GM21526 (cell line): Measurements from ENCODE around the gene PWWP2B.

Experiments used
- ATAC-seq: cut with Tn5 transposase; IDR thresholded peaks from one replicate; pipeline ENCODE4 v1.9.1; 2021; ENCODE audit warnings: moderate library complexity; ENCODE audit not compliant: unreplicated experiment, low FRiP score

Gene PWWP2B

DNA sequence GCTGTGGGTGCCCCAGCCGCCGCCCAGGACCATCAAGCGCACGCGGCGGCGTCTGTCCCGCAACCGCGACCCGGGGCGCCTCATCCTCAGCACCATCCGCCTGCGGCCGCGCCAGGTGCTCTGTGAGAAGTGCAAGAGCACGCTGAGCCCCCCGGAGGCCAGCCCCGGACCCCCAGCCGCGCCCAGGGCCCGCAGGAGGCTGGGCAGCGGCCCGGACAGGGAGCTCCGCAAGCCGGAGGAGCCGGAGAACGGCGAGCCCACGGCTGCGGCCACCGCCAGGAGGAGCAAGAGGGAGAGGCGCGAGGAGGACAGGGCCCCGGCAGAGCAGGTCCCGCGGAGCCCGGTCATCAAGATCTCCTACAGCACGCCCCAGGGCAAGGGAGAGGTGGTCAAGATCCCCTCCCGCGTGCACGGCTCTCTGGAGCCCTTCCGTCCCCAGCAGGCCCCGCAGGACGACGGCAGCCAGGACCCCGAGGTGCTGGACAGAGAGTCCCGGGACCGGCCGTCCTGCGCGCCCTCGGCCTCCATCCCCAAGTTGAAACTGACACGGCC is 8.0 kb downstream of the PWWP2B start:
- ATAC-seq: no peak

- no peak for ATAC-seq
Observed at GRCh38 chr10:132405463-132405991, 8.5 kb downstream of the PWWP2B start.

DNA sequence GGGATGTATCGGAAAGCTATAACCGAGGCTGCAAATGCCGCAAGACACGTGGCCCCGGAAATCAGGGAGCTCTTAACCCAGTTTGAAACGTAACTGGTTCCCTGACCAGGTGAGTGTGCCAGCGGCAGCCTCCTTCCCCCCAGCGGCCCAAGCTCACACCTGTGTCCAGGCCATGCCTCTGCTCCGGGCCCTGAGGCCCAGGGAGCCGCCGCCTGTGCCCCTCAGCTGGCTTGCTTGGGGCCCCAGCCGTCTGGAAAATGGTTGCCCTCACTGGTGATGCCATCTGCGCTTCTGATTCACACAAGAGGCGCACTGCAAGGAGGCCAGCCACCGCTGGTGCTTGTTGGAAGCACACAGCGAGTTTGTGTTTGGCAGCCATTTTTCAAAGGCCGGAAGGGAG is 9.2 kb downstream of the PWWP2B start:
- no peak for ATAC-seq

- no peak for ATAC-seq
Observed at GRCh38 chr10:132406750-132407149, 9.8 kb downstream of the PWWP2B start.

DNA sequence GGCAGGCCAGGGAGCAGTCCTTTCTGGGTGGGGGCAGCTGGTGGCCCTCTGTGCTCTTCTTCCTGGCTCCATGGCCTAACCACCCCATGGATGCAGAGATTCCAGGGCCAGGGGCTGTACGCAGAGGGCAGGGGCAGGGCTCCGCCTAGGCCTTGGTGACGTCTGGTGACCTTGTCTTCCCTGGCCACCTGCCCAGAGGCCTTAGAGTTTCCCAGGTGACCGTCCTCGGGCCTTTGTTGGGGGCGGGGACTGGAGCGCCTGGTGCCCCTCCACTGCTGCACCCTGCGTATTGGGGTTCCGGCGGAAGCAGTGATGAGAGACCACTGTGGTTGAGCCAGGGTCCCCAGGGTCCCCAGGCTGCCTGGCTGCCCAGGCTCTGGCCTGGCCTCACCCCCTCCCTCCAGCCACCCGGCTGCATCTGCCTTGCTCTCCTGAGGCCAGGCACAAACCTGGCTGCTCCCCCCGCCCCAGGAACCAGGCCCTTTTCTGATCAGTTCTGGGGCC is 10.3 kb downstream of the PWWP2B start:
- no peak for ATAC-seq

DNA sequence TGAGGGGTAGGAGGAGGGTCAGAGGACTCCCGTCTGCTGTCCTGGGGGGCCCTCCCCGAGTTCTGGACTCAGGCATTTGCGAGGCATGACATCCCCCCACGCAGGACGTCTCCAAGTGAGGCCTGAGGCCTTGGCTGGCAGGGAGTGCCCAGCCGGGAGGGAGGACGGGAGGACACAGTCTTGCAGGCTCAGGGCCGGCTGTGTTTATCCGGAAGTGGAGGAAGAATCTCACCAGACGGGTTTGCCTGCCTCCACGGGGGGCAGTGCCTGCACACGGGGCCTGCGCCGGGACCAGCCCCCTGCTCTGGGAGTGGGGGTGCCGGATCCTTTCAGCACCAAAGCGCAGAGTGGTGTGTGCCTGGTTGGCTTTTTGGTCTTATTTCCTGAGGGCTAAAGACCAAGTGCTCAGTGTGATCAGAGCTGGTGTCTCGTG is 10.9 kb downstream of the PWWP2B start:
- ATAC-seq: no peak

- no peak for ATAC-seq
Observed at GRCh38 chr10:132408367-132408781, 11.4 kb downstream of the PWWP2B start.

- ATAC-seq: no peak
Observed at GRCh38 chr10:132408823-132409666, 12.0 kb downstream of the PWWP2B start.

DNA sequence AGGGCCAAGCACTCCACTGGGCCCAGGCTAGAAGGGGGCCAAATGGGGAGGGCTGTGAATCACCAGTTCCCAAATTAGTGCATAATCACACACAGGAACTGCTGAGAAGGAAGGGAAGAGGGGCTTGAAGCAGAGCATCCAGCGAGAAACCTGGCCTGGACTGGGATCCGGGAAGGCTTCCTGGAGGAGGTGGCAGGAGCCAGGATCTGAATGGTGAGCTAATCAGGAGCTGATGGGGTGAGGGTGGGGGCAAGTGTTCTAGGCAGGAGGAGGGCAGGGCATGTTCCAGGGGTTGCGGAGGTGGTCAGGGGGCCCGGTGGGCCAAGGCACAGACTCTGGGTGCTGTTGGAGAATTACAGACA is 12.6 kb downstream of the PWWP2B start:
- no peak for ATAC-seq

- no peak for ATAC-seq
Observed at GRCh38 chr10:132410056-132410778, 13.2 kb downstream of the PWWP2B start.

GRCh38 chr10:132410779-132411532 is 14.0 kb downstream of the PWWP2B start:
- ATAC-seq: no peak

- ATAC-seq: no peak
Observed at GRCh38 chr10:132411561-132412253, 14.7 kb downstream of the PWWP2B start.

DNA sequence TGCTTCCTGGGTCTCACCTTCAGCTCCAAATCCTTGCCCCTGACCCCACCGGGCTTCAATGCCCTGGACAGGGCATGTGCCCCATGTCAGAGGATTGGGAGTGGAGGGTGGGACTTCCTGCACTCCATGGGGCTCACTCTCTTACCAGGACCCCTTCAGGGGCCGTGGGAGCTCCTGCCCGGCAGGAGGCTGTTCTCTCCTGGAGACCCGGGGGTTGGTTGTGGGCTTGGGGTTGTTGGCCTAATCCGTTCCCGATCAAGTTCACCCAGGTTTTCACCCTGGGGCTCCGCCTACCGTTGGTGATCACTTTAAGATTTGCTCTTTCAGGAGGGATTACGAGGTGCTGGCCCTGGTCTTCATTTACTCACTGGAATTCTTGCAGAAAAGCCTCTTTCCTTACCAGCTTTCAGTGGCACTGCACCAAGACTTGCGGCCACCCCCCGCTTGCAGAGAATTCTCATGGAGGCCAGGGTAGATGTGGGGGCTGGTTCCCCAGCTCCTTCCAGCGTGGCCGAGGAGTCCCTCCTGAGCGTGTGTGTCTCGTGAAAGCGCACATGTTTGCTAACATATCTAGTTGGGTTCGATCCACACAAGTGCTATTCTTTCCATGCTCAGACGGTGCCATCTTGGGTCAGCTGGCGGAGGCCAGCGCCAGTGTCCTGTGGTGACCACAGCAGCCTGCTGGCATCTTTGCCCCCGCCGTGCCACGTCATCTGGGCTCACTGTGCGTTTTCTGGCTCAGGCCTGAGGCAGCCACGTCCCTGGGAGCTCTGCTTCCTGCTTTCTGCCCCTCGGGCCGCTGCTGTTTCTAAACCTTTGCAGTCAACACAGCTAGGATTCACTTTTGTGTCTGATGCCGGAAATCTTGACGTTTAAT is 15.6 kb downstream of the PWWP2B start:
- no peak for ATAC-seq

- no peak for ATAC-seq
Observed at GRCh38 chr10:132413226-132414205, 16.5 kb downstream of the PWWP2B start.

DNA sequence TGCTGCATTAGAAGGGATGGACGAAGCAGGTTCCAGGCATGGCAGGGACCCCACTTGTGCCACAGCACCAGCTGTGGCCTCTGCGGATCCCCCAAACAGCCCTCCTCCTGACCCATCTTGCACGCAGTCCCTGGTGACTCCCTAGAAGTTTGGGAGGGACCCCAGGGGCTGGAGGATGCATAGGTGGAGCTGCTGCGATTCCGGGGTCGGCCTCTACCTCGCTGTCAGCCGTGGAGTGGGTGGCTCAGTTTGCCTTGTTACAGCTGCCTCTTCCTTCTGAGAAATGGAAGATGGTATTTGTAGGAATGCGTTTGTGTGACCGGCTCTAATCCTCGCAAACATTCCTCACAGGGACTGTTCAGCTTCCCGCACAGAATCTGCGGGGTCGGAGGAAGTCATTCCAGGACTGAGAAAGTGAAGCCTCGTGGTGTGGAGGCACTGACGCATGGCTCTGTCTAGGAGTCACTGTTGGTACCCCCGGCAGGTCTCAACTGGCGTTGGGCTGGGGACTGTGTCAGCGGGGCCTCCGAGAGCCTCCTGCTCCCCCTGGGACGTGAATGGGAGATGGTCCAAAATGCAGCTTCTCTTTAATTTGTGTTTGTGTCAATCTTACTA is 17.5 kb downstream of the PWWP2B start:
- no peak for ATAC-seq

DNA sequence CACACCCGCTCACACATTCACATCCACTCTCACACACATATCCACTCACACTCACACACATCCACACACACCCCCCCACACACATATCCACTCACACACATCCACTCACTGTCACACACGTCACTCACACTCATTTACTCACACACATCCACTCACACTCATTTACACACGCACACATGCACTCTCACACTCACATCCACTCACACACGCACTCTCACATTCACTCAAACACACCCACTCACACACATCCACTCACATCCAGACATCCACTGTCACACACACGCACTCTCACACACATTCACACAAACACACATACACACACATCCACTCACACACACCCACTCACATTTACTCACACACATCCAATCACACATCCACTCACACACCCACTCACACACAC is 18.3 kb downstream of the PWWP2B start:
- ATAC-seq: no peak

GRCh38 chr10:132415956-132416355 is 19.0 kb downstream of the PWWP2B start:
- no peak for ATAC-seq
